Epithelial cell of prostate (primary cell): ENCODE data around the gene AAK1.

Source experiments
- DNase-seq: peaks from one replicate; pipeline ENCODE4 v3.0.0-alpha.2; 2011; ENCODE audit warnings: low read depth, low spot score
- H3K27ac ChIP-seq: fragments of 450-650 bp; 2 replicates; pipeline ENCODE4 v1.5.1; 2017; ENCODE audit warnings: mild to moderate bottlenecking

The AAK1 gene

DNA sequence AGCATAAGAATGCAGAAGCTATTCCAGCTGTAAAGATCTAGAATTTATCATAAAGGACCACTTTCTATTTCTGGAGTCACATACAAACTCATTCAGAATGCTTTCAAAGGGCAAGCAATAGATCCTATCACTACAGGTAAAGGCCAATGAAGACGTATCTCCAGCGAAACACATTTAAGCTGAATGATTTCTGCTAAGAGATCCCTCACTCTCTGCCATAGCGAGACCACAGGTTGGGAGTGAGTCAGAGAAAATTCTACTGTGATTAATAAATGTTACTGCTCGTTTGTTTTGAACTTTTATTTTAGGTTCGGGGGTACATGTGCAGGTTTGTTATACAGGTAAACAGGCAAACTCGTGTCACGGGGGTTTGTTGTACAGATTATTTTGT lies 133.8 kb downstream of the AAK1 start:
- DNase-seq: no peak
- no peak overlapping the region for H3K27ac ChIP-seq

DNA sequence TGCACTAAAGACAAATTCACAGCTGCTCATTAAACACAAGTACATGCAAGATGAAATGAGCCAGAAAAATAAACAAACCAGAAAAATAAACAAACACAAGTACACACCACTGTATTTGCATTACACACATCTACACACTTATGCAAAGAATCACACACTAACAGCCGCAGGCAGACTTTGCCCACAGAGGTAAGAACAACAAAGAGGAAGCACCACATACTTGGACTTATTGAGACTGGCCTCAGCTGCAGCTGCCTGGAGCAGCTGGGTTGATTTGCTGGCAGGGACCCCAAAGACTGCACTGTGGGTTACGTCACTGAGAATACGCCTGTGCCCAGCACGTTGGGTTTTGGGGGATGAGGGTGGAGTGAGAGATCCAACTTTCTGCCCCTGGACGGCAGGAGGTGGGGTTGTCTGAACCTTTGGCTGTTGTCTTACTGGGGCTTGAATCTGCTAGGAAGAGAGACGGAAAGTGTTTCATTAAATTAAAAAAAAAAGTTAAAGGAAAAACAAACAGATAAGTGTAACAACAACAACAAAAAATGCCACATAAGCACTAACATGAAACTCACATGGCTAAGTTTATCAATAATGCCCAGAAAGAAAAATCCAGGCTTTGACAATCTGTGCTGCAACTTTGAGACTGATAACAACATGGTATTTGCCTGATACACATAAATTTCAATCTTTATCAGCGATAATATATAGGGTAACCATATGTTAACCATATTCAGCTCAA lies 134.4 kb downstream of the AAK1 start:
- peak overlapping the region; percentile 5 for H3K27ac ChIP-seq
- no peak for DNase-seq

DNA sequence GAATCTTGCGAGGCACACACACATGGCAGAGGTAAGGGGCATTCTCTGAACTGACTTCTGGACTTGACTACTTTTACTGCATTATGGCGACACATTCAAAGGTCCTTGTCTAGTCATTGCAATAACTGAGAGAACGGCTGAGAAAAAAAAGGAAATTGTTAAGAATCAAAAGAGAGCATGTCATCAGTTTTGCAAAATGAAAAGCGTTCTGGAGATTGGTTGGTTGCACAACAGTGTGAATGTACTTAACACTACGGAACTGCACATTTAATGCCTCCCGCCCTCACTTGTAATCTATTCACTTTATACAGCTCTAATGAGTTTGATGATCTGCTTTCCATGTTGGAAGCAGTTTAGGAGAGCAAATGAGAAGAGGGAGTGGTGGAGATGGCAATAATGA lies 137.8 kb downstream of the AAK1 start:
- no peak overlapping the region for H3K27ac ChIP-seq
- DNase-seq: no peak

DNA sequence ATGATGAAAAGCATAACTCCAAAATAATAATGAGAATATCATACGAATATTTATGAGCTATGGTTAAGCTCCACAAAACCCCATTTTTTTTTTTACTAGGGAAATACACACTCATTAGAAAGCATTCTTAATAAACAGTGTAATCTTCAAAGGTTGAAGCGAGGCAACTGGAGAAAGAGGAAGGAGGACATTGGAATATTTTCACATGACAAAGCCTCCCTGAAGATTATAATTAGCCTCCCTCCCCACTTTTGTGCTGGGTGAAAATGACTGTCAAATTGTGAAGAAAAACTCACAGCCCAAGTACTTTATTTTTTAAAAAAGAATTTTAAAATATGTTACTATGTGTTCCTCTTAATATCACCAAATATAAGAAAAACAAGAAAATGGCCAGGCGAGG lies 142.2 kb downstream of the AAK1 start:
- no peak for DNase-seq

DNA sequence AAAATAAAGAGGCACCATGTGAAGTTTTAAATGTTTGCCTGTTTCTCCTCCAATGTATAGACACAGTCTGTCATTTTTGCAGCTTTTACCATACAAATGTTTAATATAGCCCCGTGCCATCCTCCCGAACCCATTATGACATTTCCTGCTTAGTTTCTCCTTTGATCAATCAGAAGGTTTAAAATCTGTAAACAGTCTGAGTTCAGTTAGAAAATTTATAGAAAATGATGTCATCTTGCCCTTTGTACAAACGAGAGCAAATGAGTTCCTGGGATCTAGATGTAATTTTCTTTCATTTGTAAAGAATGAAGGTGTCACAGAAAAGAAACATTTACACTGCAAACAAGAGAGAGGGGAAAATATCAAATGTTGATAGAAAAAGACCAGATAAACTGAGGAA lies 143.6 kb downstream of the AAK1 start:
- DNase-seq: no peak

More for the DNA sequence above, 142.2 kb downstream of the AAK1 start:
- no peak overlapping the region for H3K27ac ChIP-seq

DNA sequence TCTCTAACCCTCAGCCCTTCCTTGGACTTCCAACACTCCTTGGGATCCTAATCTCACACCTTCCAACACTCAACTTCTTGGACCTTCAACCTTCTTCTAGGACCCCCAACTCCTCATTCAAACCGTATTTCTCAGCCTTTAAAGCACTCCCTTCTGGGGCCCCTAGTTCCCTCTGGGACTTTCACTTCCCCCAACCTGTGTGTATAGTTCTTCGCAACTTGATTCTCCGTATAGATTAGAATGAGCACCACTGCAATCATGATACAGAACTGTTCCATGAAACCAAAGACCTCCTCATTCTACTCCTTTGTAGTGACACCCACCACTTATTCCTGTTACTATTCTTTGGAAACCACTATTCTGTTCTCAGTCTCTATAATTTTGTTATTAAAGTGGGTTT lies 144.3 kb downstream of the AAK1 start:
- no peak overlapping the region for H3K27ac ChIP-seq
- no peak for DNase-seq

More for the DNA sequence above, 143.6 kb downstream of the AAK1 start:
- H3K27ac ChIP-seq: no peak overlapping the region

DNA sequence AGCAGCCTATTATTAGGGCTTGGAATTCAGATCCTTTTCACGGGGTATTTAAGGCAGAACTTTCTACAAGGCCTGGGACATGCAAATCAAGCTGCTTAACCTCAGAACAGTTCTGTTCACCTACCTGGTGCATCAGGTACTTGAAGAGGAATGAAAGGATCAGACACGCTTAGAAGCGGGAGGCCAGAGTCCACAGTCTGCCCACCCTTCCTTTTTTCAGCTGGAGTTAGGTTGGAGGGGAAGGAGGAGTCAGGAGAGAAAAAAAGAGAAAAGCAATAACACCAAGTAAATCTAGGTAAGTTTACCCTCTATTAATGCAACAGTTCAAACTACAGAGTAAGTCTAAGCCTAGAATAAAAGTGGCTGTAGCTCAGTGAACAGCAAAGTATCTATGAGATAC lies 147.7 kb downstream of the AAK1 start:
- no peak for DNase-seq
- H3K27ac ChIP-seq: no peak overlapping the region

DNA sequence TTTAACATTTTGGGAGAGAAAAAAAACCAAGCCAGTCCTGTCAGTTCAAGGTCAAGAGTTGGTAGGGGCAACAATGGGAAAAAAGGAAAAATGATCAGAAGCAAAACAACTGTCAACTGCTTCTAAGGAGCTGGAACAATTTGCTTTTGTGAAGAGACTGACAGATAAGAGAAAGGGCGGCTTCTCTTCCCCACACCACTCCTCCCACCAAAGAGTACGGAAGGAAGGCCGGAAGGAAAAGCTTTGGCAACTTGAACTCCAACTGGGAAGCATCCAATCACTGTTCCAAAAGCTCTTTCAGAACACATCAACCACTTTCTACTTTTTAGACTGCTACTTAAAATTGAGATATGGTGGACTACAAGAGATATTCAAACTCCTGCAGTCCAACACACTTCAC lies 148.5 kb downstream of the AAK1 start:
- DNase-seq: no peak
- H3K27ac ChIP-seq: no peak overlapping the region

DNA sequence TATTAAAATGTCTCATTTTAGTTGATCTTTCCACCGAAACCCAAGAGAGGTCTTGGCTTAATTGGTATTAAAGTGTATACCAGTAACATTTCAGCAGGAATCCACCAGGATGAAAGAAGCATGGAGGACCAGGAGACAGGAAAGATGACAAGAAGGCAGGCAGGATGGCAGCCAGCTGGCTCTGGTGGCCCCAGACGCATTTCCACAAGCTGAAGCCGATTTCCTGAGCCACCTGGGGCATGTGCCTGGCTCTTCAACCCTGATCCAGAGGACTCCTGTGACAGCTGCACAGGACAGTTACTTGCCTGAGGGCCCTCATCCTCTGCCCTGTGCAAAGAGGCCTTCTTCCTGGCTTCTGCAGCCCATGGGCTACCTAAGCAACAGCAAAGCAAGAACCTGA lies 149.4 kb downstream of the AAK1 start:
- H3K27ac ChIP-seq: no peak overlapping the region
- no peak for DNase-seq

DNA sequence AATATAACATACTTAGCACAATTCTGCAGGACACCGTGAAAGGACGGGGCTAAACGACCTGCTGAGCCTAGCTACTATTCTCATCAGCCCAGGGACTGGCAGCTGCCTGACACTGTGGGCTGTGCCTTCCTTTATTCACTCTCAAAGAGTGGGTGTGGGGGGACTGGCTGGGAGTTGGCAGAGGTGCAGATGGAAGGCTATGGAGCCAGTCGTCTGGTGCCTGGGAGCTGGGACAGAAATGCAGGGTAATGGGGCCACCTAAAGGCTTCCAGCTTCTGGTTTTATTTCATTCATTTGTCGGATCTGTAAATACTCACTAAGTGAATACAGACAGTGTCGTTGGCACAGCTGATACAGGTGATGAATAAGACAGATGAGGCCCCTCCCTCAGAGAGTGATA lies 150.3 kb downstream of the AAK1 start:
- no peak for DNase-seq
- no peak overlapping the region for H3K27ac ChIP-seq

DNA sequence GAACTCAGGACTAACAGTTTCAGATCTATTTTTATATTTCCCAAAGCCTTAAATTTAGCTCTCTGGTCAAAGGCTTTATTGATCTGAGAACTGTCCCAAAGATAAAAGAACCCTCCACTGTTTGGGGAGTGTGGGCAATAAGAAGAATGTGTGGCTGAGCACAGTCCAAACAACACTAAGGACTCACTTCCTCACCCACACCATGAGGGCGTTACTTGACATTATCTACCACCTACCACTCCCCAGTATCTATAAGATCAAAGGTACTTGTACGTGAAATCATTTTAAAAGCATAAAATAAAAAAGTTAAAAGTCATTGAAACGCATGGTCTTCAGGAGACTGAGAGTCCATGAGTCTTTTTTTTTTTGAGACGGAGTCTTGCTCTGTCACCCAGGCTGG lies 151.7 kb downstream of the AAK1 start:
- DNase-seq: no peak
- no peak overlapping the region for H3K27ac ChIP-seq

DNA sequence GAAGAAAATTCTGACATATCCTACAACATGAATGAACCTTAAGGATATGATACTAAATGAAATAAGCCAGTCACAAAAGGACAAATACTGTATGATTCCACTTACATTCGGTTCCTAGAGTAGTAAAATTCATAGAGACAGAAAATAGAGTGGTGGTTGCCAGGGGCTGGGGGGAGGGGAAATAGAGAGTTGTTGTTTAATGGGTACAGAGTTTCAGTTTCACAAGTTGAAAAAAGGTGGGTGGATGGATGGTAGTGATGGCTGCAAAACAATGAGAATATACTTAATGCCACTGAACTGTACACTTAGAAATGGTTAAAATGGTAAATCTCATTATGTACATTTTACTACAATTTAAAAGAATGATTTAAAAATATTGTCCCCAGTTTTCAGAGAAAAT lies 153.1 kb downstream of the AAK1 start:
- H3K27ac ChIP-seq: no peak overlapping the region
- no peak for DNase-seq

DNA sequence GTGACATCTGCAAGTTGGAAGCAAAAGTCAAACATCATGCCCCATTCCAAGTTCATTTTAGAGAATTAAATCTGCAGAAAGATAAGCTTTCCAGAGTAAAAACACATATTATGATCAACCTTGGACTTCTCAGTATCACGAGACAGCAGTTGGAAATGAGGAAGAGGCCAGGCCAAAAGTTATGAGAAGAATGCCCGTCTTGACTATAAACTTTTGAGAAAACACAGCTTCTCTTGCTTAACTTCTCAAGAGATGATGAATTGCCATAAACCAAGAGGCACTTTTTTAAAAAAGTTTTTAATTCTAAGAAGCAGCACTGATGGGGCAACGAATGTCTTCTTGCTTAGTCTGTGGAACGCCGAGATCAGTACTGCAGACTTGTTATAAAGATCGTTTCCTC lies 153.7 kb downstream of the AAK1 start:
- no peak overlapping the region for H3K27ac ChIP-seq
- no peak for DNase-seq

DNA sequence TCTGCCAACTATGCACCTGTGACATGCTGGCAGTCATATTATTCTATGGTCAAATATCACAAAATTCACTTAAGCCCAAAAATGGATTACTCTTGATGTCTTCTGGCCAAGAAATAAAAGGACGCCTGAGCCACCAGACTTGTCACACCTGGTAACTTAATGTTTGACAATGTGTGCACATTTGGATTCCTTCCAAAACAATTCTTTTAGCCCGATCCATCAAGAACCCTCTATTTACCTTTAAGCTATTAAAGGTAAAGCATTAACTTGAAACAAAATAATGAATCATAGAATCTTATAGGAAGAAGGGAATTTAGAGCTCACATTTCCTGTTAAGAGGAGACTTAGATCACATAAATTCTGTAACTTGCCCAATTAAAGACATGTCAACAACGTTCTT lies 159.8 kb downstream of the AAK1 start:
- no peak for DNase-seq
- H3K27ac ChIP-seq: no peak overlapping the region

DNA sequence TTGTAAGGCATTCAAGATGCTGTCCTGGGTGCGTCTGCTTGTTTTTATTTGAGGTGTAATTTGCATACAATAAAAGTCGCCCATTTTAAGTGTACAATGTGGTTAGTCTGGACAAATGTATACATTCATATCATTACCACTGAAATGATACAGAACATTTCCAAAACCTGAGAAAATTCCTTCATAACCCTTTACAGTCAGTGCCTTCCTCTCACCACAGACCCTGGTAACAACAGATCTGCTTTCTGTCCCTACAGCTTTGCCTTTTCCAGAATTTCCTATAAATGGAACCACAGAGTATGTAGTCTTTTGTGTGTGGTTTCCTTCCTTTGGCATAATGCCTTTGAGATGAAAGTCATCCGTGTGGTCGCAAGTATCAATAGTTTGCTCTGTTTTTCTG lies 160.5 kb downstream of the AAK1 start:
- H3K27ac ChIP-seq: no peak overlapping the region
- no peak for DNase-seq

DNA sequence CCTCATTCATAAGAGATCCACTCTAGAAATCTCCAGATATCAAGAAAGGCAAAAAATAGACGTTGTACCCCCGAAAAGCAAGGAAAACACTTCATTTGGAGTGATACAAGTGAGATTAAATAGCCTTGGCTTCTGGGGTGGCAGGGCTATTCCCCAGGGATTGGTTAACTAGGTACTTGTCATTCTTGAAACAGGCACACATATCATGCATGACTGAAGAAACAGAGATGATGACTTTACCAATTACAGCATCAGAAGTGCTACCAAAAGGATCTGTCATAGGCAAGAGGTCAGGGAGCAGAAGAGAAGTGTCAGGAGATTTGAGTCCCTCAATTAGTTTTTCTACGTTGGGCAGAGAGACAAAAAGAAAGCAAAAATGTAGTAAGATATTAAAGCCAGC lies 161.1 kb downstream of the AAK1 start:
- DNase-seq: no peak

DNA sequence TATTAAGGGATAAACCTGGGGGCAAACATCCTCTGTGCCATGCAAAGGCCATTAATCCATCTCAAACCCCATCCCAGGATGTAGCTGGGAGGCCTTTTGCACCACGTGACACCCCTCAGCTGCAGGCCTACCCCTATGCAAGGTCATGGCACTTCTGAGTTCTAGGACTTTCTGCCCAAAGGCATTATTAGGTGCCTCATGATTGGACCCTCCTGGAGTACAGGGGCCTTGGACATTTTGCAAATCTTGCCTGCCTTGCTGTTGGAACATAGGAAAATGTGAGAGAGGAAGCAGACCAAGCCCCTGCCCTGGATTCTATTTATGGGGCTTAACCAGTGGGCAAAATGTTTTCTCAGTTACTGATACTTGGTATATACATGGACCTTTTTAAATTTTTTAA lies 162.1 kb downstream of the AAK1 start:
- no peak overlapping the region for H3K27ac ChIP-seq
- DNase-seq: no peak

More for the DNA sequence above, 161.1 kb downstream of the AAK1 start:
- no peak overlapping the region for H3K27ac ChIP-seq

DNA sequence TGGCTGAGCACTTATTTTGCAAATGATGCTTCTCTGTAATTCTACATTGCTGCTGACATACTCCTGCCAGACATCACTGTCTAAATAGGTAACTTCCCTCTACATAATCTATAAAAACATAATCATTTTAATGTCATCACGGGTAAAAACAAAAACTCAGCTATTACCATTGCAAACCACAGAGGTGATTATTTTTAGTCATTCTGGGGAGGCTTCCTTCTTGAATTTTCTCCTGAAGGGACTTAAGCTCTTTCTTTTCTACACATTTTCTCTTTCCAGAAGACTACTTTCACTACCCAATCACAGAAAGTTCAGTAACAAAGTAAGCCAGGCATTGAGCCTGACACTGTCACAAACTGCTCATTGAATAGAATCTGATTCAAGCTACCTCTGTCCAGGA lies 165.9 kb downstream of the AAK1 start:
- no peak overlapping the region for H3K27ac ChIP-seq
- no peak for DNase-seq

DNA sequence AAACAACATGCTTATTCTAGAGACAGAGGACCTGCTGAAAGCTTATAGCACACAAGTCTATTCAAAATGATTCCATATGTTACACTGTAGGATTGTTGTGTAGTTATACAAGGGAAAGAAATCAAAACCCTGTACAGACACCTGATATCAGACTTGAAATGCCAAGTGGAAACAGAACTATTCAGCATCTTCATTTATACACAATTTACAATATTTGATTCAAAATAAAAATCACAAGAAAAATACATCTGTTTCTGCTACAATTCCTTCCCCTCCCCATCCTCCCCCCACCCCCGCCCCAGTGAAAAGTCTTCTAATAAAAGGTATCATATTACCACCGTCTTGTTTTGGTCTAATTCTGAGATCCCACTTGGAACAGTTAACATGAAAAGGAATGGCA lies 168.9 kb downstream of the AAK1 start:
- H3K27ac ChIP-seq: no peak overlapping the region
- DNase-seq: no peak

DNA sequence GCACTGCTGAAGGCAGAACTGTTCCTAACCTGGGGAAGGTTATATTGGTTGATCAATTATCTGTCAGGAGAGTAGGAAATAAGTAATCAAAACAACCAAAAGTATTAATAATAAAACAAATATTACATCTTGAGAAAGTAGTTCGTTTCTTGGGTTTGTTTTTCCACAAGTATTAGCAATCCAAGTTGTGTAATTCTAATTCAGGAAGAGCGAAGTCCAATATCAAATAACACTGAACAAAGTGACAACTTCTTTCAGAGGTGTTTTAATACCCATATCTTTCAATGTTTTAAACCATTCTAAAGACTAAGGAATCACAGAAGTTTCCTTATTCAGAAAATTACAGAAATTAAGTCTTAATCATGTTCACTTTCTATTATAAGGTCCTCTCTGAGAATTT lies 171.7 kb downstream of the AAK1 start:
- no peak overlapping the region for H3K27ac ChIP-seq
- no peak for DNase-seq

DNA sequence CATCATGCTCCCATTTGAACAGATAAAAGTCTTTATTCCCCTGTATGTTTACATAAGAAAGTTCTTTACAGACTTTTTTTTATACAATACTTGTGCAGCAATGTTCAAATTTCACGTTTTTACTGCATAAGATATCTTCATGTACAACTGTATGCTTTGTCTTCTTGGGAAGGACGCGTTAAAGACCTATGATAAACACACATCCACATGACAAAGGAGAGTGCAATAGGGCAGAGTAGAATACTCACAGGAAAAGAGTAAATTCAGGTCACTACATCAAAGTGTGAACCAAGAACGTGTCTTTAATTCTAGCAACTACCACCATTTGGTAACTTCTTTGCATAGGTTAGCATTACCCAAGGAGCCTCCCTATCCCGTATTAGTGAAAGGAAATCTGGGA lies 172.6 kb downstream of the AAK1 start:
- H3K27ac ChIP-seq: no peak overlapping the region
- DNase-seq: no peak

DNA sequence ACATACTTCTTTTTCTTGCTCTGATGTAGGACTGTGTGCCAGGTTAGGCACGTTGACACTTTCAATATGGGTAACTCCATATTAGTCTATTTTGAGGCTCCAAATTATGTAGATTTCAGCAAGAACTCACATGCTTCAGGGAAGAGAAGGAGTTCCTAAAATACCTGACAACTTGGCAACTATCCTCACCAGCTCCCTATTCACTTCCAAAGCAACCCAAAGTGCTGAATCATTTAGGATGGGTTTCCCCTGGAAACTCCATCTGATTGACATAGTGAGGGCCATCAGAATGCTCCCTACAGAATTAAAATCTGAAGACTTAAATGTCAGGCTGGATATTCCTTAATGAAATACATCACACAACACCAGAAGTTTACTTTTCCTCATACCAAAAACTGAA lies 173.8 kb downstream of the AAK1 start:
- no peak for DNase-seq
- H3K27ac ChIP-seq: no peak overlapping the region

DNA sequence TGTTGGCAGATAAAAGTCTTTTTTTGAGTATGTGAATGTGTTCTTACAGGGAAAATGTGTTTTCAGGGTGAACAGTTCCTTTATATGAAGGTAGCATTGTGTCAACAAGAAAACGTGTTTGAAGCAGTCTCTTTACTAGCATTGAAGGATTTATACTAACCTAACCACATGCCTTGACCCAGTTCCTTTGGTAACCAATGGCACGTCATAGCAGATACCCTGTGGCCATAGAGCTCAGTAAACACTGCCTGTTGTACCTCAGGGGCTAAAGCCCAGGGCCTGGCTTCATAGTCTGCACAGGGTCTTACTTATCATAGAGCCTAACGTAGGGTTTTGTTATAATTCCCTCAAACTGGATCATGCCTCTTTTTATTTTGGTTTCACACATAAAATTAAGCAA lies 174.2 kb downstream of the AAK1 start:
- no peak for DNase-seq
- no peak overlapping the region for H3K27ac ChIP-seq
